ENCODE data around the gene L3HYPDH. TPM values are rescaled to one million over a fixed set of nuclear protein-coding genes. Genes with fewer than 3 reads are reported as not detected.

L3HYPDH gene
- total and polyA plus RNA-seq, 8 donors = 4.9 to 40.2 (median 17.6) TPM

GRCh38 chr14:59481407-59481806 lies 2.8 kb downstream of the L3HYPDH start:
- no peak for DNase-seq
- H3K27me3 ChIP-seq = no peaks in the 10 kb centered on the region
- H3K9me3 ChIP-seq = no peaks in the 10 kb centered on the region
- peak overlapping the region in 3 of 5 donors; percentile 55 to 94 (median 93) for H3K27ac ChIP-seq
- no peak for TF ChIP-seq CTCF (IDR thresholded peaks at IDR 0.05)
- H3K4me1 ChIP-seq = peaks cover 35 to 61% (median 47%) of the 10 kb centered on the region in 4 donors
- intact Hi-C loops (cut with DNase I; ENCODE audit: low total_unique reads) = no loop called here
- H3K36me3 ChIP-seq = peaks cover 0 to 21% (median 9%) of the 10 kb centered on the region in 4 donors
- 94 to 98% (median 97%) methylated on average over 2 of the region's 2 CpGs for WGBS, 5 donors
- H3K4me3 ChIP-seq = no peak overlapping the region

DNA sequence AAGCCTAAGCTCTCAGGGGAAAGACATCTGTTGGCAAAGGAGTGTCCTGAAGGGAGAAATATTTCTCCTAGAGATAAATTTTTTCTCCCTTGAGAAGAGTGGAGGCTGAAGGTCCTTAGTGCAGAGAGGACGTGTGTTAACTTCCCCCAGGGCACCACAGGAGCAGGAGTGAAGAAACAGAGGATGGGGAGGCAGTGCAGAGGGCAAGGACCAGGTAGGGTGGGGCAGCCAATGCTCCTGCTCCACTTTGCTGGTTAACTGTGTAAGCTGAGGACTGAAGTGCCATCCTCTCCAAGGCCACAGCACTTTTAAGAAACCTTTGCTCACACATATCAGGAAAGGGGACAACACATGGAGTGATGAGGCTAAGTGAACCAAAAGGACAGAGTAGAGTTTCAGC lies 4.0 kb downstream of the L3HYPDH start:
- H3K27ac ChIP-seq = peak overlapping the region in 2 of 5 donors; percentile 55 to 94

DNA sequence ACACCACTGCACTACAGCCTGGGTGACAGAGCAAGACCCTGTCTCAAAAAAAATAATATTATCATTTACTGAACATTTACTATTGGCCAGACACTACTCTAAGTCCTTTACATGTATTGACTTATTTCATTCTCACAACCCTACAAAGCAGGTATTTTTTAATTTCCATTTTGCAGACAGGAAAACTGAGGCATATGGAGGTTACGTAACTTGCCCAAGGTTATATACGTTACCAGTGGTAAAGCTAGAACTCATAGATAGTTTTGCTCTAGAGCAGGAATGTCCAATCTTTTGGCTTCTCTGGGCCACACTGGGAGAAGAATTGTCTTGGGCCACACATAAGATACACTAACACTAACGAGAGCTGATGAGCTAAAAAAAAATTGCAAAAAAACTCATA lies 5.7 kb downstream of the L3HYPDH start:
- Histone ChIP-seq H3K36me3 (peaks cover 3 to 47% (median 35%) of the 10 kb centered on the region in 4 donors), H3K9me3 (no peaks in the 10 kb centered on the region), H3K4me3 (no peak overlapping the region), H3K4me1 (peaks cover 21 to 53% (median 32%) of the 10 kb centered on the region in 4 donors), H3K27me3 (no peaks in the 10 kb centered on the region), H3K27ac (no peak overlapping the region)
- no peak for DNase-seq
- no peak for TF ChIP-seq POLR2AphosphoS5 (IDR thresholded peaks at IDR 0.05)
- TF ChIP-seq POLR2A (IDR thresholded peaks at IDR 0.05) = no peak
- no peak for TF ChIP-seq EP300 (IDR thresholded peaks at IDR 0.05)
- no peak for TF ChIP-seq CTCF (IDR thresholded peaks at IDR 0.05)
- intact Hi-C loops (cut with DNase I; ENCODE audit: low total_unique reads) = no loop called here
- WGBS, 5 donors = 91 to 96% (median 95%) methylated on average over 3 of the region's 3 CpGs

More for the DNA sequence above, 4.0 kb downstream of the L3HYPDH start:
- Histone ChIP-seq H3K27me3 (no peaks in the 10 kb centered on the region), H3K4me3 (peak overlapping the region in 1 of 4 donors; percentile 4), H3K9me3 (no peaks in the 10 kb centered on the region), H3K4me1 (peaks cover 23 to 48% (median 35%) of the 10 kb centered on the region in 4 donors), H3K36me3 (peaks cover 0 to 33% (median 20%) of the 10 kb centered on the region in 4 donors)
- intact Hi-C loops (cut with DNase I; ENCODE audit: low total_unique reads) = no loop called here
- TF ChIP-seq POLR2AphosphoS5 (IDR thresholded peaks at IDR 0.05) (no peak), EP300 (IDR thresholded peaks at IDR 0.05) (no peak), CTCF (IDR thresholded peaks at IDR 0.05) (no peak), POLR2A (IDR thresholded peaks at IDR 0.05) (no peak)
- no peak for DNase-seq
- WGBS, 5 donors = 28 to 64% (median 46%) methylated on average over 1 of the region's 1 CpG

DNA sequence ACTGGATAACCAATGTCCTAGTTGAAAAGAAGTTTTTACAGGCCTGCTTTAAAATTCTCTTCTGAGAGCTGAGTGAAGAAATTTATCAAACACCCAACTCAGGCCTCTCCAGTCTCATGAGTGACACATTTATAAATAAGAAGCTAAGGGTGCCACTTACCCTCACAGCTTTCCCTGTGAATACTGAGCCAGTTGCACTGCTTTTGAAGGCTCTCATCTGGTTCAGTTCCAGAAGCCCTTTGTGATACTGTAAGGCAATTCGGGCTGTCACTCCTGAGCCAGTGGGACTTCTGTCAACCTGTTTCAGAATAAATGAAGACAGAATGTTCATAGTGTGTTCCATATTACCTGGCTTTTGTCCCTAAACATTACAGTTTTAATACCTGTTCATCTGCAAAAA lies 8.5 kb downstream of the L3HYPDH start:
- no peak overlapping the region for H3K4me3 ChIP-seq
- H3K27ac ChIP-seq = no peak overlapping the region
- DNase-seq = no peak
- 79 to 100% (median 90%) methylated on average over 1 of the region's 1 CpG for WGBS, 5 donors
- H3K4me1 ChIP-seq = peaks cover 0 to 25% (median 8%) of the 10 kb centered on the region in 4 donors
- H3K27me3 ChIP-seq = no peaks in the 10 kb centered on the region
- intact Hi-C loops (cut with DNase I; ENCODE audit: low total_unique reads) = no loop called here
- TF ChIP-seq CTCF (IDR thresholded peaks at IDR 0.05) (no peak), POLR2AphosphoS5 (IDR thresholded peaks at IDR 0.05) (no peak), POLR2A (IDR thresholded peaks at IDR 0.05) (no peak), EP300 (IDR thresholded peaks at IDR 0.05) (no peak)
- no peaks in the 10 kb centered on the region for H3K9me3 ChIP-seq
- H3K36me3 ChIP-seq = peaks cover 3 to 73% (median 59%) of the 10 kb centered on the region in 4 donors
